ENCODE data around the gene FHL2. TPM values are rescaled to one million over a fixed set of nuclear protein-coding genes. Genes with fewer than 3 reads are reported as not detected.
A peak's percentile ranks its signal among the peaks of the same experiment; 100 is the strongest.

The FHL2 gene
- total and polyA plus RNA-seq, 2 of the 13 experiments (the other 11 are each of a cell fraction or from before 2014, with no cell fraction given): 1.9 to 74.8 TPM

DNA sequence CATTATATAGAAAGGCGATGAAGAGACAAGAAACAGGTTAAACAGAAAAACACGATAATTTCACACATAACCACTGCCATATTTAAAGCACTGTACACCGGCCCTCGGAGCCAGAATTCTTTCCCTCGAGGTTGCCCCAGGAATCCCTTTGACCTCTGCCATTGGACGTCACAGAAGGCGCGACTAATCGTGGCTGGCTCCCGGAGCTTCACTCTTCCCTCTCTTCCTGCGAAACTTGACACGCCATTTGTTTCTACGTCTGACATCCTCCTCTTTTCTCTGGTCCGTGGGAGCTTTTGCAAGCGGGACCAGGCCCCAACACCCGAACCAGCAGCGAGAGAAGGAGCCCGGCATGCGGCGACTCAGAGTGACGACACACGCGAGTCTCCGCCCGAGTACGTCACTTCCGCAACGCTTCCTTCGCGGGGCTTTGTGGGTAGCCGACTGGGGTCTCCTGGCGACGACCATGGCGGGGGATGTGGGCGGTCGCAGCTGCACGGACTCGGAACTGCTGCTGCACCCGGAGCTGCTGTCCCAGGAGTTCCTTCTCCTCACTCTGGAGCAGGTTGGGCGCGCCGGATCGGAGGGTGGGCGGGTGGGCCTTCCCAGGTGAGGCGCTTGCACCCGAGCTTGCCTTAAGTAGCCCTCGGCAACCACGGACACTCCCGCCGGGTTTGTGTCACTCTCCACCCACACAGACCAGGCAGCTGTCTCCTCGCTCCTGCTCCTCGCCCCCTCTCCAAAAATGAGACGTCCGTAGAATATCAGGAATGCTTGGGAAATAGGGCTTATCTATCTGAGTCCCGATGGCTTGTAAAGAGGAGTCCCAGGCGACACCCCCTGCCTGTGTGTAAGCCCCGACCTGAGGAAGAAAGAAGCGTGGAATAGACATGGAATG, 61.5 kb downstream of the FHL2 start, which contains the start of gene C2orf49 (continued):
- TF ChIP-seq CEBPB (IDR thresholded peaks at IDR 0.05; ENCODE audit: borderline replicate concordance, low read depth, low read length): 0 out of 2 replicates have a peak, but pooled peaks have one; percentile 35
- peak; percentile 79; the same call in 1 of the 2 replicates for TF ChIP-seq RARG (CRISPR knock-in tag; IDR thresholded peaks at IDR 0.05; ENCODE audit: low read depth)
- peak; percentile 28; the same call in 1 of the 2 replicates for TF ChIP-seq AHR (CRISPR knock-in tag; IDR thresholded peaks at IDR 0.05)
- TF ChIP-seq TOPORS (CRISPR knock-in tag; IDR thresholded peaks at IDR 0.05): no peak
- no peak for TF ChIP-seq ZNF24 (IDR thresholded peaks at IDR 0.05)
- peak; percentile 61; the same call in 1 of the 2 replicates for TF ChIP-seq ZSCAN25 (CRISPR knock-in tag; IDR thresholded peaks at IDR 0.05)
- peak; percentile 78 for TF ChIP-seq ZNF331 (CRISPR knock-in tag; IDR thresholded peaks at IDR 0.05)
- no peak for TF ChIP-seq ZNF775 (CRISPR knock-in tag; IDR thresholded peaks at IDR 0.05; ENCODE audit: borderline replicate concordance)
- TF ChIP-seq SUZ12 (IDR thresholded peaks at IDR 0.05; ENCODE audit: low read depth, low read length): peak; percentile 41; the same call in 1 of the 2 replicates
- TF ChIP-seq, protein P1, sequence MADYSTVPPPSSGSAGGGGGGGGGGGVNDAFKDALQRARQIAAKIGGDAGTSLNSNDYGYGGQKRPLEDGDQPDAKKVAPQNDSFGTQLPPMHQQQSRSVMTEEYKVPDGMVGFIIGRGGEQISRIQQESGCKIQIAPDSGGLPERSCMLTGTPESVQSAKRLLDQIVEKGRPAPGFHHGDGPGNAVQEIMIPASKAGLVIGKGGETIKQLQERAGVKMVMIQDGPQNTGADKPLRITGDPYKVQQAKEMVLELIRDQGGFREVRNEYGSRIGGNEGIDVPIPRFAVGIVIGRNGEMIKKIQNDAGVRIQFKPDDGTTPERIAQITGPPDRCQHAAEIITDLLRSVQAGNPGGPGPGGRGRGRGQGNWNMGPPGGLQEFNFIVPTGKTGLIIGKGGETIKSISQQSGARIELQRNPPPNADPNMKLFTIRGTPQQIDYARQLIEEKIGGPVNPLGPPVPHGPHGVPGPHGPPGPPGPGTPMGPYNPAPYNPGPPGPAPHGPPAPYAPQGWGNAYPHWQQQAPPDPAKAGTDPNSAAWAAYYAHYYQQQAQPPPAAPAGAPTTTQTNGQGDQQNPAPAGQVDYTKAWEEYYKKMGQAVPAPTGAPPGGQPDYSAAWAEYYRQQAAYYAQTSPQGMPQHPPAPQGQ (CRISPR knock-in tag; IDR thresholded peaks at IDR 0.05; ENCODE audit: borderline replicate concordance): 0 out of 2 replicates have a peak, but pooled peaks have one; percentile 57
- no peak for TF ChIP-seq SMARCE1 (IDR thresholded peaks at IDR 0.05; ENCODE audit: borderline replicate concordance)
- no peak for TF ChIP-seq ZNF251 (CRISPR knock-in tag; IDR thresholded peaks at IDR 0.05)
- TF ChIP-seq KMT2A (CRISPR knock-in tag; IDR thresholded peaks at IDR 0.05): peak; percentile 97
- TF ChIP-seq SMC3 (IDR thresholded peaks at IDR 0.05; ENCODE audit: low read length): no peak
- TF ChIP-seq, protein P2, sequence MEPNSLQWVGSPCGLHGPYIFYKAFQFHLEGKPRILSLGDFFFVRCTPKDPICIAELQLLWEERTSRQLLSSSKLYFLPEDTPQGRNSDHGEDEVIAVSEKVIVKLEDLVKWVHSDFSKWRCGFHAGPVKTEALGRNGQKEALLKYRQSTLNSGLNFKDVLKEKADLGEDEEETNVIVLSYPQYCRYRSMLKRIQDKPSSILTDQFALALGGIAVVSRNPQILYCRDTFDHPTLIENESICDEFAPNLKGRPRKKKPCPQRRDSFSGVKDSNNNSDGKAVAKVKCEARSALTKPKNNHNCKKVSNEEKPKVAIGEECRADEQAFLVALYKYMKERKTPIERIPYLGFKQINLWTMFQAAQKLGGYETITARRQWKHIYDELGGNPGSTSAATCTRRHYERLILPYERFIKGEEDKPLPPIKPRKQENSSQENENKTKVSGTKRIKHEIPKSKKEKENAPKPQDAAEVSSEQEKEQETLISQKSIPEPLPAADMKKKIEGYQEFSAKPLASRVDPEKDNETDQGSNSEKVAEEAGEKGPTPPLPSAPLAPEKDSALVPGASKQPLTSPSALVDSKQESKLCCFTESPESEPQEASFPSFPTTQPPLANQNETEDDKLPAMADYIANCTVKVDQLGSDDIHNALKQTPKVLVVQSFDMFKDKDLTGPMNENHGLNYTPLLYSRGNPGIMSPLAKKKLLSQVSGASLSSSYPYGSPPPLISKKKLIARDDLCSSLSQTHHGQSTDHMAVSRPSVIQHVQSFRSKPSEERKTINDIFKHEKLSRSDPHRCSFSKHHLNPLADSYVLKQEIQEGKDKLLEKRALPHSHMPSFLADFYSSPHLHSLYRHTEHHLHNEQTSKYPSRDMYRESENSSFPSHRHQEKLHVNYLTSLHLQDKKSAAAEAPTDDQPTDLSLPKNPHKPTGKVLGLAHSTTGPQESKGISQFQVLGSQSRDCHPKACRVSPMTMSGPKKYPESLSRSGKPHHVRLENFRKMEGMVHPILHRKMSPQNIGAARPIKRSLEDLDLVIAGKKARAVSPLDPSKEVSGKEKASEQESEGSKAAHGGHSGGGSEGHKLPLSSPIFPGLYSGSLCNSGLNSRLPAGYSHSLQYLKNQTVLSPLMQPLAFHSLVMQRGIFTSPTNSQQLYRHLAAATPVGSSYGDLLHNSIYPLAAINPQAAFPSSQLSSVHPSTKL (CRISPR knock-in tag; IDR thresholded peaks at IDR 0.05): peak; percentile 73
- no peak for TF ChIP-seq STAT5B (CRISPR knock-in tag; IDR thresholded peaks at IDR 0.05)
- no peak for TF ChIP-seq AGO1 (IDR thresholded peaks at IDR 0.05; ENCODE audit: low read depth, low read length, poor library complexity, severe bottlenecking)
- no peak; the same call in none of the 2 replicates for TF ChIP-seq CCDC6 (CRISPR knock-in tag; IDR thresholded peaks at IDR 0.05)
- no peak for TF ChIP-seq PHF5A (CRISPR knock-in tag; IDR thresholded peaks at IDR 0.05; ENCODE audit: low read depth, unreplicated experiment)
- TF ChIP-seq, protein P3, sequence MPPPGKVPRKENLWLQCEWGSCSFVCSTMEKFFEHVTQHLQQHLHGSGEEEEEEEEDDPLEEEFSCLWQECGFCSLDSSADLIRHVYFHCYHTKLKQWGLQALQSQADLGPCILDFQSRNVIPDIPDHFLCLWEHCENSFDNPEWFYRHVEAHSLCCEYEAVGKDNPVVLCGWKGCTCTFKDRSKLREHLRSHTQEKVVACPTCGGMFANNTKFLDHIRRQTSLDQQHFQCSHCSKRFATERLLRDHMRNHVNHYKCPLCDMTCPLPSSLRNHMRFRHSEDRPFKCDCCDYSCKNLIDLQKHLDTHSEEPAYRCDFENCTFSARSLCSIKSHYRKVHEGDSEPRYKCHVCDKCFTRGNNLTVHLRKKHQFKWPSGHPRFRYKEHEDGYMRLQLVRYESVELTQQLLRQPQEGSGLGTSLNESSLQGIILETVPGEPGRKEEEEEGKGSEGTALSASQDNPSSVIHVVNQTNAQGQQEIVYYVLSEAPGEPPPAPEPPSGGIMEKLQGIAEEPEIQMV (CRISPR knock-in tag; IDR thresholded peaks at IDR 0.05; ENCODE audit: low read depth): no peak

Measured in HepG2 (cell line).